HG03558 (cell line): ENCODE results near the gene HMMR.
"Not testable (repeated sequence)": the region's sequence is repeated elsewhere in the genome, so short reads cannot be mapped to it uniquely, and the experiment has no call there.

Experiments
- ATAC-seq: cut with Tn5 transposase; IDR thresholded peaks from one replicate; pipeline ENCODE4 v1.9.1; 2021; ENCODE audit warnings: moderate number of reproducible peaks; ENCODE audit not compliant: unreplicated experiment; ENCODE audit errors: extremely low read depth

HMMR gene

GRCh38 chr5:163460562-163461171 is at the start of gene HMMR:
Gene HMMR (plus strand): TSS chr5:163460632. CDS start chr5:163460693, 61 bp downstream.
- ATAC-seq: no peak

- not testable (repeated sequence) for ATAC-seq
Observed at GRCh38 chr5:163415673-163416072, 44.8 kb upstream of the HMMR start.

- no peak for ATAC-seq
Observed at GRCh38 chr5:163424836-163425235, 35.6 kb upstream of the HMMR start.

- ATAC-seq: not testable (repeated sequence)
Observed at GRCh38 chr5:163426128-163426527, 34.3 kb upstream of the HMMR start.

- no peak for ATAC-seq
Observed at GRCh38 chr5:163432544-163432943, 27.9 kb upstream of the HMMR start.

GRCh38 chr5:163433271-163433670 is 27.2 kb upstream of the HMMR start:
- ATAC-seq: no peak

- no peak for ATAC-seq
Observed at GRCh38 chr5:163434401-163434866, 26.0 kb upstream of the HMMR start.

GRCh38 chr5:163436515-163436914 is 23.9 kb upstream of the HMMR start:
- ATAC-seq: no peak

- ATAC-seq: no peak
Observed at GRCh38 chr5:163437011-163437308, 23.5 kb upstream of the HMMR start.

GRCh38 chr5:163437309-163438182 is 22.9 kb upstream of the HMMR start, which contains the start of gene CCNG1:
Gene CCNG1 (plus strand): TSS chr5:163437595. CDS start chr5:163439257, 1,662 bp downstream.
- peak; percentile 84 for ATAC-seq

GRCh38 chr5:163439092-163439425 is 21.4 kb upstream of the HMMR start:
- peak; percentile 13 for ATAC-seq

GRCh38 chr5:163440954-163441353 is 19.5 kb upstream of the HMMR start:
- ATAC-seq: no peak

GRCh38 chr5:163444526-163444925 is 15.9 kb upstream of the HMMR start:
- ATAC-seq: no peak

- no peak for ATAC-seq
Observed at GRCh38 chr5:163445345-163445744, 15.1 kb upstream of the HMMR start.

- no peak for ATAC-seq
Observed at GRCh38 chr5:163447191-163447590, 13.2 kb upstream of the HMMR start.

- no peak for ATAC-seq
Observed at GRCh38 chr5:163447875-163448274, 12.6 kb upstream of the HMMR start.

GRCh38 chr5:163448491-163448890 is 11.9 kb upstream of the HMMR start:
- no peak for ATAC-seq

- no peak for ATAC-seq
Observed at GRCh38 chr5:163451489-163451888, 8.9 kb upstream of the HMMR start.

GRCh38 chr5:163453705-163454104 is 6.7 kb upstream of the HMMR start:
- no peak for ATAC-seq

- not testable (repeated sequence) for ATAC-seq
Observed at GRCh38 chr5:163455406-163455805, 5.0 kb upstream of the HMMR start.

GRCh38 chr5:163456029-163456589 is 4.3 kb upstream of the HMMR start:
- no peak for ATAC-seq
